ENCODE results near the gene GET3. TPM values are rescaled to one million over a fixed set of nuclear protein-coding genes. Genes with fewer than 3 reads are reported as not detected.
"Not testable (repeated sequence)": the region's sequence is repeated elsewhere in the genome, so short reads cannot be mapped to it uniquely, and the experiment has no call there.

Gene GET3
- polyA plus RNA-seq, 3 donors = 76.6 to 94.6 (median 82.7) TPM

DNA sequence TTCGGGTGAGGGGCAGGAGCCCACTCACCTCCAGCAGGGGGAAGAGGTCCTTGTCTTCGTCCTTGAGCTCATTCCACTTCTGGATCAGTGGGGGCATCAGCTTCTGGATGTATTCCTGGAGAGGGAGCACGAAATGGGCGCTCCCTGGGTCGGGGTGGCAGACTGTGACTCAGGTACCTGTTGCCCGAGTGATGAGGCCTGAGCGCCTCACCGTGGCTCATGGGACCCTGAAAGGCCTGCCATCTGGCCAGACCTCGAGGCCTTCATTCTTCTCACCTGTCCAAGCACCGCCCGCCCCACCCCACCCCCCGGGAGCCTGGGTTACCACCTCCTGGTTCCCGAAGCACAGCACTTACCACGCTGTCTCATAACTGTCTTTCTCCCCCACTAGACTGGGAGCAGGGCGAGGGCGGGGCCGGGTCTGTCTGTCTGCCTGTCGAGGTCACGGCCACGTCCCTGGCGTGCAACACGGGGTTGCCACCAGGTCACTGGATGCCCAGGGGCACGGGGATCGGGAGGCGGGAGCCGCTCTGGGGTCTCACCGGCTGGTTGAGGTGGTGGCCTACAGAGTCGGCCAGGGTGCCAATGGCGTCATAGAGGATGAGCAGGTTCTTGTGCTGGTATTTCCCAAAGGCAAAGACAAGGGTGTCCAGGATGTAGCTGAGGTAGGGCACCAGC, 31.5 kb upstream of the GET3 start:
- no peak for DNase-seq (ENCODE audit: extremely low read depth in 1 of 11, low read depth in 9 of 11, low spot score in 4 of 11)

DNA sequence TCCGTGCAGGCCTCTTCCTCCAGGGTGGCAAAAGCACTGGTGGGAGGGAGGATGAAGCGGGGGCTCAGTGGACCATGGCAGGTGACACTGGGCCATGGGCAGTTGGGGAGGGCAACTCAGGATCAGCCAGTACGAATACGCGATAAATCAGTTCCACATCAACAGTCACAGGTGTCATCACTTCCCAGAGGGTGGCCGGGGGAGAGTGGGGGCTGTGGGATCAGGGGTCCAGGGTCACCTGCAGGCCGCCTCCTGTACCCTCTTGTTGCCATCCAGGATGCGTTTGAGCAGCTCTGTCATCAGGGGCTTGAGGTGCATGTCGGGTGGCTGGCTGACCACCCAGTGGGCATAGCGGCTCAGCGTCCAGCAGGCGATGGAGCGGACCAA, 31.0 kb upstream of the GET3 start:
- no peak for DNase-seq (ENCODE audit: extremely low read depth in 1 of 11, low read depth in 9 of 11, low spot score in 4 of 11)

DNA sequence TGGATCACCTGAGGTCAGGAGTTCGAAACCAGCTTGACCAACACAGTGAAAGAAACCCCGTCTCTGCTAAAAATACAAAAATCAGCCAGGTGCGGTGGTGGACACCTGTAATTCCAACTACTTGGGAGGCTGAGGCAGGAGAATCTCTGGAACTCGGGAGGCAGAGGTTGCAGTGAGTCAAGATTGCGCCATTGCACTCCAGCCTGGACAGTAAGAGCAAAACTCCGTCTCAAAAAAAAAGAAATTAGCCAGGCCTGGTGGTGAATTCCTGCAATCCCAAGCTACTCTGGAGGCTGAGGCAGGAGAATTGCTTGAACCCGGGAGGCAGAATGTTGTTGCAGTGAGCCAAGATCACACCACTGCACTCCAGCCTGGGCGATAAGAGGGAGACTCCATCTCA, 28.7 kb upstream of the GET3 start:
- no peak for DNase-seq (ENCODE audit: extremely low read depth in 1 of 11, low read depth in 9 of 11, low spot score in 4 of 11)

DNA sequence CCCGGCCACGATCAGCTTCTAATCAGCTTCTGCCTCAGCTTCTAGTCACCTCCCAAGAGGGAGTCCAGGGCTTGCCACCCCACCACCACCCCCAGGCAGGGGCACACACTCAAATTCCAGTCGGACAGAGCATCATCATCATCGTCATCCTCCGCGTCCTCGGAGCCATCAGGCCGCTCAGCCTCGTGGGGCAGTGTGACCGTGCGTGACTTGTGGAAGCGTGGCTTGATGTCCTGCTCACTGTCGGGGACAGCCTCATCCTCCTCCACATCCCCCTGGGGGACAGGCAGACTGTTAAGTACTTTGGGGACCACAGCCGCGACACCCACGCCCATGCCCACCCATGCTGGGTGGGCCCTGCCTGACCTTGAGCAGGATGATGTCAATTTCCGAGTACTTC, 26.1 kb upstream of the GET3 start:
- DNase-seq (ENCODE audit: extremely low read depth in 1 of 11, low read depth in 9 of 11, low spot score in 4 of 11) = no peak

DNA sequence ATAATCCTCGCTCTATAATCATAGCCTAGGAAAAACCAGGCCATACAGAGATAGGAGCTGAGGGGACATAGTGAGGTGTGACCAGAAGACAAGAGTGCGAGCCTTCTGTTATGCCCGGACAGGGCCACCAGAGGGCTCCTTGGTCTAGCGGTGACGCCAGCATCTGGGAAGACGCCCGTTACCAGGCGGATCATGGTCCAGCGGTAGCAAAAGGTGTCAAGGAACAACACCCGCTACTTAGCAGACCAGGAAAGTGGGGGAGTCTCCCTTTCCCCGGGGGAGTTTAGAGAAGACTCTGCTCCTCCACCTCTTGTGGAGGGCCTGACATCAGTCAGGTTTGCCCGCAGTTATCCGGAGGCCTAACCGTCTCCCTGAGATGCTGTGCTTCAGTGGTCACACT, 25.2 kb upstream of the GET3 start:
- DNase-seq (ENCODE audit: extremely low read depth in 1 of 11, low read depth in 9 of 11, low spot score in 4 of 11) = not testable (repeated sequence)

DNA sequence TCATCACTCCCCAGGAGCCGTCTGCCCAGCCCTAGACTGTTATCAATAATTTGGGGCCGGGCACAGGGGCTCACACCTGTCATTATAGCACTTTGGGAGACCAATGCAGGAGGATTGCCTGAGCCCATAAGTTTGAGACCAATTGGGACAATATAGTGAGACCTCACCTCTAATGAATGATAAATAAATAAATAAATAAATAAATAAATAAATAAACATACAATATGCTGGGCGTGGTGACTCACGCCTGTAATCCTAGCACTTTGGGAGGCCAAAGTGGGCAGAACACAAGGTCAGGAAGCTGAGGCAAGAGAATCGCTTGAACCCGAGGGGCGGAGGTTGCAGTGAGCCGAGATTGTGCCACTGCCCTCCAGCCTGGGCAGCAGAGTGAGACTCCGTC, 24.0 kb upstream of the GET3 start:
- not testable (repeated sequence) for DNase-seq (ENCODE audit: extremely low read depth in 1 of 11, low read depth in 9 of 11, low spot score in 4 of 11)

DNA sequence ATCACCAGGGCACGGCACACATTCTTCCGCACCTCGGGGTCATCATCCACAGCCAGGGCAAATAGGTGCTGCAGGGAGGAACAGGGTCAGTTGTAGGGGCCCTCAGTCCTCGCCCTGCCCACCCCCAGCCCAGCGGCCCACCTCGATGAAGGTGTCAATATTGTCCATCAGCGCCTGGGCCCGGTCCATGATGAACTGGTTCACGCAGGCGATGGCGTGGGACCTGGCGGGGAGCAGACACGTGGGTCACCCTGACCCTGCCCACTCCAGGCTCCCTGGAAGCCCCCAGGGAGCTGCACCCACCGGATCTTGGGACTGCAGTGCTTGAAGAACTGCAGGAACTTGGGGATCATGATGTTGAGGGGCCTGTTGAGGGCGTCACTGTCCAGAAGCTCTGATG, 22.2 kb upstream of the GET3 start:
- DNase-seq (ENCODE audit: extremely low read depth in 1 of 11, low read depth in 9 of 11, low spot score in 4 of 11) = no peak

DNA sequence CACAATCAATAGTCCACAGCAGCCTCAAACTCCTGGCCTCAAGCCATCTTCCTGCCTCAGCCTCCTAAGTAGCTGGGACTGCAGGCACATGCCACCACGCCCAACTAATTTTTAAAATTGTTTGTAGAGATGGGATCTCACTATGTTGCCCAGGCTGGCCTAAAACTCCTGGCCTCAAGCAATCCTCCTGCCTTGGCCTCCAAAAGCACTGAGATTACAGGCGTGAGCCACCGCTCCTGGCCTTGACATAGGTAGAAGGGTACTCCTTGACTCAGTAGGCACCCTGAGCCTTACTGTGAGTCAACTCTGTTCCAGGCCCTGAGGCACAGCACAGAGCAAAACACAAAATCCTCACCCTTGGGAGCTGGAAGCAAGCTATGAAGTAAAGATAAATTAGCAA, 21.4 kb upstream of the GET3 start:
- no peak for DNase-seq (ENCODE audit: extremely low read depth in 1 of 11, low read depth in 9 of 11, low spot score in 4 of 11)

DNA sequence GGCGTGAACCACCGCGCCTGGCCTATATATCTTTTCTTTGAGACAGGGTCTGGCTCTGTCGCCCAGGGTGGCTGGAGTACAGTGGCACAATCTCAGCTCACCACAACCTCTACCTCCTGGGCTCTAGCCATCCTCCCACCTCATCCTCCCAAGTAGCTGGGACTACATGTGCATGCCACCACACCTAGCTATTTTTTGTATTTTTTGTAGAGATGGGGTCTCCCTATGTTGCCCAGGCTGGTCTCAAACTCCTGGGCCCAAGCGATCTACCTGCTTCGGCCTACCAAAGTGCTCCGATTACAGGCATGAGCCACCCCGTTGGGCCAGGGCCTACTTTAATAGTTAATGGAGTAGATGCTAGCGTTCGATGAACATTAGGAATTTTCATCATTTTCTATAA, 17.0 kb upstream of the GET3 start:
- no peak for DNase-seq (ENCODE audit: extremely low read depth in 1 of 11, low read depth in 9 of 11, low spot score in 4 of 11)

DNA sequence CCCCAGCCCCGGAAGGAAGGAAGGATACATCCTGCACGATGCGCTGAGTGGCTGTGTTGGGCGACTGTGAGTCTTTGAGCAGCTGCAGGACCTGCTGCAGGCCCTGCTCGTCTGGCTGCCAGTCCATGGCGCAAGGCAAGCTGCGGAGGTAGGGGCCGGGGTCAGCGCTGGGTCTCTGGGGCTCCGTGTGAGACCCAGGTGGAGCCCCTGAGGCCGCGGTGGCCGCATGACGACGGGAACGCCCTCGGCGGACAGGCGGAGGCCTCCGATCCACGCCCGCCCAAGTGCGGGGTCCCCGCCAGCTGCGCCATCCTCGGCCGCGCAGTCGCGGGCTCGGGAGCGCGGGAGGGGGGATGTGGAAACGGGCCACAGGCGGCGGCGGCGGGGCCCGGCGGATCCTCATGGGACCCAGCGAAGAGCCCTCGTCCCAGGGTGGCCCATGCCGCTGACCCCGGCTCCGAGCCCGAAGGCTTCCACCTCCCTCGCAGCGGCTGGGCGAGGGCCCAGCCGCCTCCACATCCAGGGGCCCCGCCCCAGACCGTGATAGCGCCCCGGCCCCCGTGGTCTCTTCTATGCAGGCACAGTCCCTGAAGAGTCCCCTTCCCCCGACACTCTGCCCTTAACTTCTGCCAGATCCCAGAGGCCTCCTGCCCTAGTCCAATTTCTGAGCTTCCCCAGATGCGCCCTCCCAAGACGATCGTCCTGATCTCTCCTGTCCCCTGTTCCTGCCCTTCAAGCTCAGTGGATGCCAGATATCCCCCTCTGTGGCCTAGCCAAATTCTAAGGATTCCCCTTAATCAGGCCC, 16.2 kb upstream of the GET3 start:
- peak in 1 of 11 donors; percentile 7 for DNase-seq (ENCODE audit: extremely low read depth in 1 of 11, low read depth in 9 of 11, low spot score in 4 of 11)

DNA sequence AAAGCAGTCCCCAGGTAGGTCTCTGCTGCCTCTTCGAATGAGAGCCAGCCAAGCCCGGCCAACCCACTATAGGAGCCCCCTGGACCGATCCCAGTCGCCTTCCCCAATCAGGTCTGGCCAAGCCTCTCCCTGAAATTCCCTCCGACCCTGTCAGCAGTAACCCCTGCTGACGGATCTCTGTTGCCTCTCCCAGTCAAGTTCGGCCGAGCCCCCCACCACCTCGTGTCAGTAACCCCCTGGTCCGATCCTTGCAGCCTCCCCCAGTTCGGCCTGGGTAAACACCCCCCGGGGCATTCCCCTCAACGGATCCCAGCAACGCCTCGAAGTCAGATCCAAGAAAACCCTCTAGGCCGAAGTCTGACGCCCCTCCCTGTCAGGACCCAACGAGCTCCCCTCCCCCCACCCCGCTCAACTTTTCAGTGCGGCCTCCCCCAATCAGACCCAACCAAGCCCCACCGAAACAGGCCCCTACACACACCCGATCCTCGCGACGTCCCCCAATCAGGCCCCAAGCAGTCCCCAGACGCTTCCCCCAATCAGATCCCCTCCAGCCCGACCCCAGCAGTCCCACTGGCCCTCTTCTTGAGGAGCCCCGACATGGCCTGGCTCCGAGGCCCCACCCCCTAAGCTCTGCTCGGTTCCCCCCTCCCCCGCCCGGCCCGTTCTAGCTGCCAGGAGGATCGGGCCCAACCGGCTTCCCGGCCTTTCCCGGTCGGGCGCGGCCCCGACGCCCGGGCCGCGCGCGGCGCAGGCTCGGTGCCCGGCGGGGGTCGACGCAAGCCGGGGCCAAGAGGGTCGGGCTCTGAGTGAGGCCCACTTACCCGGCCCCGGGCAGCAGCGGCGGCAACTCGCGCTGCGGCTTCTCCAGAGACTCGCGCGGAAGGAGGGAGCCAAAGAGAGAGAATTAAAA, 15.4 kb upstream of the GET3 start:
- peak in 8 of 11 donors; percentile 57 to 75 (median 64) for DNase-seq (ENCODE audit: extremely low read depth in 1 of 11, low read depth in 9 of 11, low spot score in 4 of 11)

DNA sequence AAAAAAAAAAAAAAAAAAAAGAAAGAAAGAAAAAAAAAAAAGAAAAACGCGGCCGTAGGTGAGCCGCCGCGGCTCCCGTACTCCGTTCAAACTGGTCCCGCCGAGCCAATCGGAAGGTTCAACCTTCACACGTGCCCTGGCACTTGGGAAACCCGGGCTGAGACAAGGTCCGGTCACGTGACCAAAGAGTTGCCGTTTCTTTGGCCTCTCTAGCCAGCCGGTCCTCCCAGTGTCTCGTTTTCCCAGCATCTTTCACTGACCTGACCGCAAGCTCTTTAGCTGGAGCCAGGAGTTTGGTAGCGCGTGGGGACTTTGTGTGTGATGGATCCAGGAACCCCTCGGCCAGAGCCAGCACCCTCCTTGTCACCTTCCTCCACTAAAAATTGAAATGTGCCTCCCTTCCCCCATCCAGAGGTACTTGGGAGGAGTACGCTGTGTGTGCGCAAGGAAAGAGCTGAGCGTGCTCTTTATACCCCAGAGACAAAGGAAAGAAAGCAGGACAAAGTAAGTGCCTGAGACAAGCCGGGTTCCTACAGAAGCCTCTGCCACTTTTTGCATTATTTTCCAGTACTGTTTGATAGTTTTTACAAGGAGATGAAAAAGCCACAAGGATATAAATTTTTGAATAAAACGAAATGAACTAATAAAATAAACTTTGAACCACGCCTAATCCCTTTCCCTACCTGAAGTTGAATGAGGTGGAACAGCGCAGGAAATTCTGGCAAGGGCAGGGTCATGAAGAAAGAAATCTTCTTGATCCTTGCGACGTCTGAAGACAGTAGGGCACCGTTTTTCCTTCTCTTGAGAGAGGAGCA, 14.5 kb upstream of the GET3 start:
- DNase-seq (ENCODE audit: extremely low read depth in 1 of 11, low read depth in 9 of 11, low spot score in 4 of 11) = peak; percentile 93 to 99 (median 98)

DNA sequence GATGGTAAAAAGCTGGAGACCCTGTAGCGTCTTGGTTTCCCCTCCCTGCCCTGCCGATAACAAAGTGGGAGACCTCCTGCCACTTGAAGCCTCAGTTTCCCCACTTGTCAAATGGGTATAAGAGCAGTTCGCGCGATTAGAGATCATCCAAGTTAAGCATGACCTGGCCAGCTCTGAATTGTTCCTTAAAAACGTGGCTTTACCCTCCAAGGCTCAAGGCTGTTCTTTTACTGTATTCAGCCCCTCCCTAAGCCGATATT, 14.0 kb upstream of the GET3 start:
- DNase-seq (ENCODE audit: extremely low read depth in 1 of 11, low read depth in 9 of 11, low spot score in 4 of 11) = no peak

DNA sequence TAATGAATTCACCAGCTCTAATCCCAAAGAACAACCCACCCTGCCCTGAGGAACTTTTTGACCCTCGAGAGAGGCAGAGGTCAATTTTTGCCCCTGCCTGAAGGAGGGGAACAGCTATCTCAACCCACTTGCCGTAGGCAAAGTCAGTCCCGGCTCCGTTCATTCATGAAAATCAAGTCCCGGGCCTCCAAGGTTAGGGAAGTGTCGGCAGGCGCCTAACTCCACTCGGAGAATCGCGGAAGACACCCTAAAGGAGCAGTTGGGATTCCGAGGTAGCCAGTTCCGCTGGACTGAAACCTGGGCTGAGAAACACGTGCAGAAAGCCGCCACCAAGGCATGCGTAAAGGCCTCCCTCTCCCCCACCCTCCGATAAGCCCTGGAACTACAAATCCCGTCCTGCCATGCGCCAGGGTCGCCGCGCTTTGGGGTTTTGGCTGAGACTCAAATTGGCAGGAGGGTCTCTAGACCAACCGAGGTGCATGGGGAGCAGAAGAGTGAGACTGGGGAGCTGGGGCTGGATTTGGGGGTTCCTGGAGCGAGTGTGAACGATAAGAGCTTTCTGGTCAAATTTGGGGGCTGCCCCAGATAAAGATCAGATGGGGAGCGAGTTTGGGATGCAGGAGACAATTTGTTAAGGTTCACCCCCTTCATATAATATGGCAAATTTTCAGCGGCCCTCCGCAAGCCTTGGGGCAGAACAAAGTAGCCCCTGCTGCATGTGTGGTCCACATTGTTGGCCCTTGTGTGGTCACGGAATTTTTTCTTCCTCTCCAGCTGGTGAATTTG, 13.5 kb upstream of the GET3 start, which contains the start of gene TNPO2:
TSS of gene TNPO2 (minus strand) at position 292 of the 786 bp plus-strand sequence. CDS start 2,955 bp downstream, outside the sequence.
- peak in 3 of 11 donors; percentile 53 to 66 (median 63) for DNase-seq (ENCODE audit: extremely low read depth in 1 of 11, low read depth in 9 of 11, low spot score in 4 of 11)

DNA sequence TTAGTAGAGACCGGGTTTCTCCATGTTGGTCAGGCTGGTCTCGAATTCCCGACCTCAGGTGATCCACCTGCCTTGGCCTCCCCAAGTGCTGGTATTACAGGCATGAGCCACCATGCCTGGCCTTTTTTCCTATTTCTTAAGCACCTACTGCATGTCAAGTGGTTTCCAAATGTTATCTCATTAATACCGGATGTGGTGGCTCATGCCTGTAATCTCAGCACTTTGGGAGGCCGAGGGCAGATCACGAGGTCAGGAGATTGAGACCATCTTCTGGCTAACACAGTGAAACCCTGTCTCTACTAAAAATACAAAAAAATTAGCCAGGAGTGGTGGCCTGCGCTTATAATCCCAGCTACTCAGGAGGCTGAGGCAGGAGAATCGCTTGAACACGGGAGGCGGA, 11.7 kb upstream of the GET3 start:
- DNase-seq (ENCODE audit: extremely low read depth in 1 of 11, low read depth in 9 of 11, low spot score in 4 of 11) = not testable (repeated sequence)

DNA sequence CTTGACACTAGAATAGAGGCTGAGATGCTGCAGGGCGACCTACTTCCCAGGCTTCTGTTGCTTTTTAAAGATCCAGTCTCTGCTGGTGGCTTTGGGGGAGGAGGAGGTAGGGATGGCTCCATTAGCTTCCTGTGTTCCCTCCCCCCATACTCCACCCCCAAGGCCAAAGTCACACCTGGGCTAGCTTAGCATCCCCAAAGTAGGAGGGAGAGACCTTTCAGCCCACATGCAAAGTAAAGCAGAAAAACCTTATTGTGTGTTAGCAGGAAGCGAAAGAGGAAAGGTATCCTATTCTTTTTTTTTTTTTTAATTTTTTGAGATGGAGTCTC, 10.3 kb upstream of the GET3 start:
- no peak for DNase-seq (ENCODE audit: extremely low read depth in 1 of 11, low read depth in 9 of 11, low spot score in 4 of 11)

DNA sequence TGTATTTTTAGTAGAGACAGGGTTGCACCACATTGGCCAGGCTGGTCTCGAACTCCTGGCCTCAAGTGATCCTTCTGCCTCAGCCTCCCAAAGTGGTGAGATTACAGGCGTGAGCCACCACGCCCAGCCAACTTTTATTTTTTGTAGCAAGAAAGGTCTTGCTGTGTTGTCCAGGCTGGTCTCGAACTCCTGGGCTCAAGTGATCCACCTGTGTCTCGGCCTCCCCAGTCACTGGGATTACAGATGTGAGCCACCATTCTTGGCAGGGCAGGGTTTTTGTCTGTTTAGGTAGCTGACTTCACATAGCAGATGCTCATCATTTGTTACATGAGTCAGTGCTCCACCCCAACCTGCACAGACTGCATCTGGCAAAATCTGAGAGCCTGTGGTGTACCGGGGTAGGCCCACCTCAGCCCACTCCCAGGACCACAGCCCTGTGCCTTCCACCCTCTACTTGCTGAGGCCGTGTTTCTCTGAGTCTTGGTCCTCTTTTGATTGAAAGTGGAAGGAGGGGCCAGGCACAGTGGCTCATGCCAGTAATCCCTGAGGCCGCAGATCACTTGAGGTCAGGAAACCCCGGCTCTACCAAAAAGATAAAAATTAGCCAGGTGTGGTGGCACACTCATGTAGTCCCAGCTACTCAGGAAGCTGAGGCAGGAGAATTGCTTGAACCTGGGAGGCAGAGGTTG, 9.4 kb upstream of the GET3 start:
- DNase-seq (ENCODE audit: extremely low read depth in 1 of 11, low read depth in 9 of 11, low spot score in 4 of 11) = no peak

DNA sequence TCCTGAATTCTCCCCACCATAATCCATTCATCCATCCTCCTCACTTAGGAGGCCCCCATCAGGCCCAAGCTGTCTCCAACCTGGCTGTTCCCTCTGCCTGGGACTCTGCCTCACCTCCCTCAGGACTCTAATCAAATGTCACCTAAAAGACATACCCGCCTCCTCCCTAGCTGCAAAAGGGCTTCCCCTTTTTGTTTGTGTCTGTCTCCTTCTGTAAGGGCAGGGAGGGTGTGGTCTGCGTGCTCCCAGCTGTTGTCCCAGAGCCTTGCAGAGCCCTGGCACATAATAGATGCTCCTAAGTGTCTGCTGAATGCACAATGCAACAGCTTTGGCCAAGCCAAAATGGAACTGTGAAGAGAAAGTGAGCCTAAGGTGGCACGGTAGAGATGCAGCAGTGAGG, 7.2 kb upstream of the GET3 start:
- DNase-seq (ENCODE audit: extremely low read depth in 1 of 11, low read depth in 9 of 11, low spot score in 4 of 11) = no peak

Measured in renal cortex interstitium (tissue), 11 donors.